Measurements from ENCODE around the gene PBX4. TPM values are rescaled to one million over a fixed set of nuclear protein-coding genes. Genes with fewer than 3 reads are reported as not detected.

Gene PBX4
- total RNA-seq, 1 donor from 2014 or later: not detected

GRCh38 chr19:19568802-19569756 is 49.4 kb downstream of the PBX4 start:
- ATAC-seq (no peak), DNase-seq (ENCODE audit: missing footprints) (no peak)
- intact Hi-C loops (cut with DNase I): no loop called here

DNA sequence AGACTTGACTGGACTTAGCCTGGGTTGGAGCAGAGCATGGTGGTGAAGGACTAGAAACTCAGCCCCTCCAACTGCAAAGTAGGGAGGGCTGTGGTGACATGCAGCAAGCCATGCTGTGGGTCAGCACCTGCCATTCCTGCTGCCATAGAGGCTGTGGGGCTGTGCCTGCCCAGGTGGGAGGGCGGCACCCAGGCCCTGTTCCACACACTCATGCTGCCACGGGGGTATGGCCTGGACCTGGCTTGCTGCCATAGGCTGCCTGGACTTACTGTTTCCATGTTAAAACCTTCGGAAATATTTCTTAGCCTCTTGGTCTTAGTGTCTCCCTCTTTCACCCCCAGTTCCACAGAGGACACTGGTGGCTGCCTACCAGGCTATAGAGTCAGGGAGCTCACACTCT is 51.1 kb downstream of the PBX4 start:
- DNase-seq (ENCODE audit: missing footprints) (no peak), ATAC-seq (no peak)
- intact Hi-C loops (cut with DNase I): no loop called here

DNA sequence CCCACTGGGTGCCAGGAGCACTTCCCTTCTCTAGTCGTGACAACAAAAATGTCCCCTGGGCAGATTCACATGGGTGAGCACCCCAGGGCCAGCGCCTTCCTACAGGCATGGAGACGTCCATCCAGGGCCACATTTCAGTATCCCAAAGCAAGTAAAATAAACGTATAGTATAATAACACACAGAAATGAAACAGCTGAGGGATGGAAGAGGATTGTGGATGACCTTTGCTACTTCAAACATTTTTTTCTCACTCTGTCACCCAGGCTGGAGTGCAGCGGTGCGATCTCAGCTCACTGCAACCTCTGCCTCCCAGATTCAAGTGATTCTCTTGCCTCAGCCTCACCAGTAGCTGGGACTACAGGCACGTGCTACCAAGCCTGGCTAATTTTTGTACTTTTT is 52.2 kb downstream of the PBX4 start:
- ATAC-seq: no peak
- intact Hi-C loops (cut with DNase I): no loop called here
- DNase-seq (ENCODE audit: missing footprints): no peak

DNA sequence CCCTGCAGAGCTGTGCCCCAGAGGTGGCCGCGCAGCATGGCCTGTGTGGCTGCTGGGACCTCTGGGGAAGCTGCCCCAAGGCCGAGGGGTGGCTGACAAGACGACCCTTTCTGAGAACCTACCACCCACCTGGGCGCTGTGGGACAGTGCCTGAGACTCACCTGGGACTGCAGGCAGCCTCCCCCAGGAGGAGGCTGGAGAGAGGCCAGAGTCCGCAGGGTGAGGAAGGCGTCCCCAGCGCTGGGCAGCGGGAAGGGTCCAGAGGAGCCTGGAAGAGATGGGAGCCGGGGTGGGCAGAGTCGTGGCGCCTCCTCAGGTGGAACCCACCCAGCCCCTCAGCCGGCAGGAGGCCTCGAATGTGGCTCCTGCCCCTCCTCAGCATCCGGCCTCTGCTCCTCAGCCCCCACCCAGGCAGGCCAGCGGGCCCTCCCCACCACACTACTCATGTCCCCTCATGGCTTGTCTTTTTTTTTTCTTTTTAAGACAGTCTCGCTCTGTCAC is 55.1 kb downstream of the PBX4 start:
- ATAC-seq: no peak
- intact Hi-C loops (cut with DNase I): no loop called here
- no peak for DNase-seq (ENCODE audit: missing footprints)

DNA sequence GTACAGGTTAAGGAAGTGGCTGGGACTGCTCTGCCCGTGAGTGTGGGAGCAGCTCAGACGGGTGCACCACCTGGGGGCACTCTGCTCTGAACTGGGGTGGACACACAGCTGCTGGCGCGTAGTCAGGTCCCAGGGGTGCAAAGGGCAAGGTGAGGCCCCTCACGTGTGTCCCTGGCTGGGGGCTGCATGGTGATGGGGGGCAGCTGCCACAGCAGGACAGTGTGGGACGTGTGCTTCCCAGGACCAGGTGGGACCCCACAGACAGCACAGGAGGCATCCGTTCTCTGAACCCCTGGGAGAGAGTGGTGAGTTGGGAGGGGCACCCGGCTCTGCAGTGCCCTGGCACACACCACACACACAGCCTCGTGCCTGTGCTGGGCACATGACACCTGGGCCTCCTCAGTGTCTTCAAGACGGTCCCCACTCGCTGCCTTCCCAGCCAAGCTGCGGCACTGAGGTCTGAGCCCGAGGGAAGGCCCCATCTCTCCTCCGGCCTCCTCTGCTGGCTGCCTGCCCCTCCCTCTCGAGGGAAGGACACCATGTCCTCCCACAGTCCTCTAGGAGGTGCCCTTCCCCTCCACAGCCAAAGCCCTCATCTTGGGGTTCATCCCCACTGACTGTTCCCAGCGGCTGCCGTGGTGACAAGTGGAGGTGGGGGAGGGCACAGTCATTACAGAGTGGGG is 55.7 kb downstream of the PBX4 start:
- intact Hi-C loops (cut with DNase I): no loop called here
- peak; percentile 16 for ATAC-seq
- no peak for DNase-seq (ENCODE audit: missing footprints)

- DNase-seq (ENCODE audit: missing footprints) (no peak), ATAC-seq (peak; percentile 20)
Observed at GRCh38 chr19:19561946-19562664, 56.4 kb downstream of the PBX4 start.

GRCh38 chr19:19559931-19560330 is 58.6 kb downstream of the PBX4 start:
- no peak for DNase-seq (ENCODE audit: missing footprints)
- intact Hi-C loops (cut with DNase I): no loop called here
- ATAC-seq: no peak

More at GRCh38 chr19:19561946-19562664, 56.4 kb downstream of the PBX4 start:
- intact Hi-C loops (cut with DNase I): no loop called here

- DNase-seq (ENCODE audit: missing footprints) (no peak), ATAC-seq (no peak)
- intact Hi-C loops (cut with DNase I): no loop called here
Observed at GRCh38 chr19:19558636-19559035, 59.9 kb downstream of the PBX4 start.

DNA sequence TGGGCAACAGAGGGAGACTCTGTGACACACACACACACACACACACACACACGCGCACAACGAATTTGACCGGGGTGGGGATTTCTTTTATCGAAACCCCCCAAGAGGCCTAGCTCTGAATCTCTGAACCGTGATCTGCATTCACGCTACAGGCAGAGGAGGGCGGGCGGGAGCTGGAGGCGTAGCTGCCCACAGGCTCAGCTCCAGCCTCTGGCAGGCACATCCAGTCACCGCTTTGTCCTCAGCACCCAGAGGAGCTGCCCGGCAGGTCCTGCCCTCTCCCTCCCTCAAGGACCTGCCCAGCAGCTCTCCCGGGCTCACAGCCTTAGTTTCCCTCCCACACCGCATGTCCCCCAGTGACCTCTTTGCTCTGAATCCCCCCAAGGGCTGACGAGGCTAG is 60.4 kb downstream of the PBX4 start:
- ATAC-seq (no peak), DNase-seq (ENCODE audit: missing footprints) (no peak)
- intact Hi-C loops (cut with DNase I): no loop called here

- intact Hi-C loops (cut with DNase I): loop anchor here (1.0 kb wide), 1 partner anchor 22 kb away; no protein-coding TSS in a partner anchor
- peak; percentile 88 for DNase-seq (ENCODE audit: missing footprints)
- peak; percentile 47 for ATAC-seq
Observed at GRCh38 chr19:19554074-19555023, 64.1 kb downstream of the PBX4 start.

DNA sequence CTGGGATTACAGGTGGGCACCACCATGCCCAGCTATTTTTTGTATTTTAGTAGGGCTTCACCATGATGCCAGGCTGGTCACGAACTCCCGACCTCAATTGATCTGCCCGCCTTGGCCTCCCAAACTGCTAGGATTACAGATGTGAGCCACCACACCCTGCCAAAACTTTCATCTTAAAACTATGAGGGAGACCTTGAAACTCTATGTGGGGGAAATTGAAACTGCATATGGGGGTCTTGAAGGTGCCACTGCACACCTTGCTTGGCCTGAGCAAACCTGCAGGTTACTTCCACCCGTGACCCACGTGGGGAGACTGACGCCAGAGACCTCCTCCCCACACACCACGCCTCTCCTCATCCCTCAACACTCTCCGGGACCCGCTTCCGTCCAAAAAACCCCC is 64.8 kb downstream of the PBX4 start:
- intact Hi-C loops (cut with DNase I): loop anchor here (1.0 kb wide), 1 partner anchor 21 kb away; no protein-coding TSS in a partner anchor
- no peak for ATAC-seq
- no peak for DNase-seq (ENCODE audit: missing footprints)

DNA sequence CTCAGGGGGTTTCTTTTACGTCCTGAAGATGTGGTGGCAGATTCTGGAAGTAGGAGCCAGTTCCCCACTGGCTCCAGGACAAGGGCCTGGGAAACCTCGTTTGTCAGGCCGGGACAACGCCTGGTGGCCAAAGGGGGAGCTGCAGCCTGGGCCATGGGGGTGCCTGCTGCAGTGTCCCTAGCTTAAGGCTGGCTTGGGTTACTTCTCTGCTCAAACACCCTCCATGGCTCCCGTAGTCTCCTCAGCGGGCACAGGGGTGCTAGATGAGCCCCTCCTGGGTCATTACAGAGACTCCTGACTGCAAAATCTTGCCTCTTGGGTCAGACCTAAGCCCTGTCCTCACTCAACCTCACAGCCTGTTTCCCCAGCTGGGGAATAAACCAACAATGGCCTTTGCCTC is 65.7 kb downstream of the PBX4 start:
- peak; percentile 37 for ATAC-seq
- DNase-seq (ENCODE audit: missing footprints): no peak
- intact Hi-C loops (cut with DNase I): no loop called here

GRCh38 chr19:19551853-19552192 is 66.7 kb downstream of the PBX4 start:
- intact Hi-C loops (cut with DNase I): no loop called here
- ATAC-seq: no peak

DNA sequence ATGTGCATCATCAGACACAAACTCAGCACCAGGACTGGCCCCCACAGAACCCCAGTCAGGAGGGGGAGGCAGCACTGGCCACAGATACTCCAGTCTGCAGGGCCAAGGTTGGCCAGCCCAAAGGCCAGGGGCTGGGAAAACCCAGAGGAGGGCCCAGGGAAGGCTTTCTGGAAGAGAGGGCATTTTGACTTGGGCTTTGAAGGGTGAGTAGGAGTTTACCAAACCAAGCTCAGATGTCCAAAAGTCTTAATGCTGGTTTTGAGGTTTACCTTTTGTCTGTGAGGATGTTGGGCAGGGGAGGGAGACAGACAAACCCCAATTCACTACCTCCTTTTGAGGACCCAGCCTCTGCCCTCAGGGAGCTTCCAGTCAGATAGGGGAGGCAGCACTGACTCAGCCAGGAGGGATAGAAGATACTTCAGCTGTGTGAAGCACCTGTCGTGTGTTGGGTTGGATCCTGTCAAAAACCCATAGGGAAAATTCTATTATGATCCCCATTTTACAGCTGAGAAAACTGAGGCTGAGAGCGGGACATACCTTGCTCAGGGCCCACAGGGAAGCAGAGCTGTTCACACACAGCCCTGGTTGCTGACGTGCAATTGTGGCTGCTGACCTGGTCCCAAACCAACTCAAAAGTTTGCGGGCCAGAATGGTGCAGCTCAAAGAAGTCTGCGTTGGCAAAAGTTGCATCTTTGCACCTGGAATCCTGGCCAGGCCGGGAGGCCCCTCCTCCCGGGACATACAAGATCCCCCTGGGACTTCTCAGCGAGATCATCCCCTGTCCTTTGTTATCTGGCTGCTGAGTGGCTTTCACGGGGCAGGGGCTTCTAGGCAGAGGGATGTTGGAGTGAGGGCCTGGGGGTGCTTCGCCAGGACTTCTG is 67.3 kb downstream of the PBX4 start:
- intact Hi-C loops (cut with DNase I): no loop called here
- no peak for DNase-seq (ENCODE audit: missing footprints)
- no peak for ATAC-seq

More at GRCh38 chr19:19551853-19552192, 66.7 kb downstream of the PBX4 start:
- DNase-seq (ENCODE audit: missing footprints): no peak

GRCh38 chr19:19550485-19550929 is 68.0 kb downstream of the PBX4 start:
- no peak for ATAC-seq
- DNase-seq (ENCODE audit: missing footprints): no peak
- intact Hi-C loops (cut with DNase I): no loop called here

- ATAC-seq (no peak), DNase-seq (ENCODE audit: missing footprints) (no peak)
- intact Hi-C loops (cut with DNase I): no loop called here
Observed at GRCh38 chr19:19549804-19550464, 68.6 kb downstream of the PBX4 start.
